Transverse colon (tissue), 4 donors: ENCODE results near the gene BTG3. TPM values are rescaled to one million over a fixed set of nuclear protein-coding genes. Genes with fewer than 3 reads are reported as not detected.

Source experiments
- DNase-seq: peaks from one replicate; pipeline ENCODE4 v3.0.0-alpha.2; 2019
- H3K27ac ChIP-seq, 4 donors: fragments of 200-600 bp; sonication (generic); 2 replicates each; pipeline ENCODE4 v1.5.1; 2016 to 2018; ENCODE audit warnings: inconsistent platforms in 4 of 4
- H3K27me3 ChIP-seq: fragments of 200-600 bp; sonication (generic); 2 replicates; pipeline ENCODE4 v1.5.1; 2017; ENCODE audit warnings: inconsistent platforms
- H3K36me3 ChIP-seq, 4 donors: fragments of 200-600 bp; sonication (generic); 2 replicates each; pipeline ENCODE4 v1.5.1; 2017 to 2019; ENCODE audit warnings: inconsistent platforms in 4 of 4
- H3K4me1 ChIP-seq, 4 donors: fragments of 200-600 bp; sonication (generic); 2 replicates each; pipeline ENCODE4 v1.5.1; 2017 to 2020; ENCODE audit warnings: inconsistent platforms in 4 of 4
- H3K4me3 ChIP-seq, 4 donors: fragments of 200-600 bp; sonication (generic); 1 replicate in 1 of 4; 2 replicates in 3 of 4; pipeline versions ENCODE4 v1.5.1 to v1.6.1; 2017 to 2019; ENCODE audit warnings: inconsistent platforms in 4 of 4
- H3K9me3 ChIP-seq, 2 donors: fragments of 200-600 bp; sonication (generic); 2 replicates each; pipeline ENCODE4 v1.5.1; 2017 to 2019; ENCODE audit warnings: inconsistent platforms in 2 of 2
- EP300 ChIP-seq: sonication (generic); formaldehyde crosslinking; IDR thresholded peaks from one replicate; pipeline ENCODE4 v1.6.1; 2017; ENCODE audit warnings: antibody characterized with exemption, low read depth
- POLR2A ChIP-seq: fragments of 450-650 bp; IDR thresholded peaks from one replicate; pipeline ENCODE4 v1.6.1; 2016; ENCODE audit warnings: antibody characterized with exemption, mild to moderate bottlenecking, moderate library complexity
- POLR2AphosphoS5 ChIP-seq, 3 donors: sonication (generic); formaldehyde crosslinking; IDR thresholded peaks; one replicate each; pipeline ENCODE4 v1.6.1; 2016; ENCODE audit warnings: antibody characterized with exemption in 3 of 3
- WGBS, 2 donors: methylation state at CpG; one replicate each; pipeline ENCODE4 v1.1.5; 2018; ENCODE audit warnings: low coverage in 1 of 2; 5-methylcytosine and 5-hydroxymethylcytosine counted together
- in situ Hi-C, 4 donors: fragments of 200-750 bp; cut with MboI; loops; one replicate each; pipeline versions ENCODE4 v1.15.0 to v1.15.1; 2017; ENCODE audit warnings: low sequenced_read_pairs in 3 of 4, low pct_ligation_motif_present in 1 of 4, low pct_unique_long_range_greater_than_20kb in 1 of 4
- intact Hi-C: fragments of 100-400 bp; cut with DNase I; formaldehyde crosslinking; loops from one replicate; pipeline ENCODE4 v1.15.1; 2023; ENCODE audit warnings: low total_unique reads
- total RNA-seq, 4 donors: library from RNA; depleted of rRNA; stranded (reverse); fragments of >200 nt; gene quantifications; one replicate each; pipeline ENCODE4 v1.1.0, GENCODE V29; 2016
- TF ChIP-seq, protein P1 (sequence below), 5 experiments: fragments of 200-600 bp in 3 of 5; fragments of 450-650 bp in 2 of 5; sonication (generic) in 3 of 5; IDR thresholded peaks; 1 replicate in 2 of 5; 2 replicates in 3 of 5; pipeline ENCODE4 v1.5.1; 2016 to 2017; ENCODE audit warnings: antibody characterized with exemption in 5 of 5, inconsistent platforms in 3 of 5, mild to moderate bottlenecking in 2 of 5, moderate library complexity in 1 of 5

Gene BTG3
- total RNA-seq, 4 donors from 2014 or later, result 26.9 to 152 (median 45.3) TPM

DNA sequence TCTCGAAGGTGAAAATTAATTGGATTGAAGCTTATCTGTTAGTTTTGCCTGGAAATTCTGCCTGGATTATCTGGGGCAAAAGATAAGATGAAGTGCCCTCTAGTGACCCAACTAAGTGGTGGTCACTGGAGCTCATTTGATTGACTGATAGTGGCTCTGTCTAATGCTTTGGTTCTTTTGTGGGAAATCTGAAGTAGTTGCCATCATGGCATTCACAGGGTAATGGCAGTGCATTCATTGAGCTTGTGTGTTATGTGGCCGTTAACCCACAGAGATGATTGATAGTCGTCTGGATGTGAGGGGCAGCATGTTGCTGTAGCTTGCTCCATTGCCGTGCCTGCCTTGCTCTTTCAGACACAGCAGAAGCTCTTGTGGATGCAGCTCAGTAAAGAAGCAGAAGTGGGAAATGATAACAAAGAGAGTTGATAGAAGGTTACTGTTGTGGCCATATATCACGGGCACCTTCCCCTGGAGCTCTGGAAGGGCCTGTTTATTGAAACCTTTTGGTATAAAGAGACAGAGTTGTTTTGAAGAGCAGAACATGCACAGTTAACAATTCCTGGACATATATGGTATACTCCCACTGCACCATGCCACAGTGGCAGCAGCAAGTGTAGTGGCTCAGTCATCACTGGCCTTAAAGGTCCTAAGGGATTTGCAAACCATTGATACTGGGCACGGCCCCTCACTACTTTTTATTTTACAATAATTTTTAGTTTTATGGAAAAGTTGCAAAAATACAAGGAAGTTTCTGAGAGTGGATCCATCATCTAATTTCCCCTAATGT, 57.8 kb downstream of the BTG3 start:
- intact Hi-C loops, result no loop called here

DNA sequence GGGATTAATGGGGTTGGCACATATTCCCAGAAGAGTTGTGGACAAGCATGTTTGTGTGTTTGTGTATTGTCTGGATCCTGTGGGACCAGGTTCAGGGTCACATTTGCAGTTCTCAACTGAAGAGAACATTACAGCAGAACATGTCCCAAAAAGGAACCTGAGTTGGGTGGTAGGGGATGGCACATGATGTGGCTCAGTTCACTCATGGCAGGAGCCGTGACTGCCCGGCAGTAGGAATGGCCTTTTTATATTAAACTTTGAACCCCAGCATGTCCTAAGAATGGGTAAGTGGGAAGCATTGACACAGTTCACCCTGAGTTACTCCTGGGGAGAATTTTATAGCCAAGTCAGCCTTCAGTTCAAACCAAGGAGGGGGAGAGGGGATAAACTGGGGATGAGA, 58.6 kb downstream of the BTG3 start:
- 80% methylated on average over 1 to 2 of the region's 2 CpGs for WGBS, 2 donors
- DNase-seq, result no peak
- no peak overlapping the region for H3K4me3 ChIP-seq
- no peaks in the 10 kb centered on the region for H3K27me3 ChIP-seq
- in situ Hi-C loops (loop anchor here in 1 of 4 donors (25.0 kb wide), 1 partner anchor 167 kb away; no protein-coding TSS in a partner anchor), intact Hi-C loops (no loop called here)
- H3K9me3 ChIP-seq, result no peaks in the 10 kb centered on the region
- peaks cover 0 to 5% (median 2%) of the 10 kb centered on the region in 4 donors for H3K4me1 ChIP-seq
- no peaks in the 10 kb centered on the region for H3K36me3 ChIP-seq
- H3K27ac ChIP-seq, result no peak overlapping the region
- TF ChIP-seq POLR2A (no peak), POLR2AphosphoS5 (IDR thresholded peaks at IDR 0.05) (no peak), EP300 (no peak)

More for the DNA sequence above, 57.8 kb downstream of the BTG3 start:
- in situ Hi-C loops, result loop anchor here in 1 of 4 donors (25.0 kb wide), 1 partner anchor 168 kb away; no protein-coding TSS in a partner anchor
- Histone ChIP-seq H3K36me3 (no peaks in the 10 kb centered on the region), H3K9me3 (no peaks in the 10 kb centered on the region), H3K4me3 (no peak overlapping the region), H3K4me1 (peaks cover 0 to 5% (median under 1%) of the 10 kb centered on the region in 4 donors), H3K27me3 (no peaks in the 10 kb centered on the region), H3K27ac (no peak overlapping the region)
- TF ChIP-seq EP300, result no peak
- no peak for TF ChIP-seq POLR2A
- TF ChIP-seq, protein P1, sequence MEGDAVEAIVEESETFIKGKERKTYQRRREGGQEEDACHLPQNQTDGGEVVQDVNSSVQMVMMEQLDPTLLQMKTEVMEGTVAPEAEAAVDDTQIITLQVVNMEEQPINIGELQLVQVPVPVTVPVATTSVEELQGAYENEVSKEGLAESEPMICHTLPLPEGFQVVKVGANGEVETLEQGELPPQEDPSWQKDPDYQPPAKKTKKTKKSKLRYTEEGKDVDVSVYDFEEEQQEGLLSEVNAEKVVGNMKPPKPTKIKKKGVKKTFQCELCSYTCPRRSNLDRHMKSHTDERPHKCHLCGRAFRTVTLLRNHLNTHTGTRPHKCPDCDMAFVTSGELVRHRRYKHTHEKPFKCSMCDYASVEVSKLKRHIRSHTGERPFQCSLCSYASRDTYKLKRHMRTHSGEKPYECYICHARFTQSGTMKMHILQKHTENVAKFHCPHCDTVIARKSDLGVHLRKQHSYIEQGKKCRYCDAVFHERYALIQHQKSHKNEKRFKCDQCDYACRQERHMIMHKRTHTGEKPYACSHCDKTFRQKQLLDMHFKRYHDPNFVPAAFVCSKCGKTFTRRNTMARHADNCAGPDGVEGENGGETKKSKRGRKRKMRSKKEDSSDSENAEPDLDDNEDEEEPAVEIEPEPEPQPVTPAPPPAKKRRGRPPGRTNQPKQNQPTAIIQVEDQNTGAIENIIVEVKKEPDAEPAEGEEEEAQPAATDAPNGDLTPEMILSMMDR (IDR thresholded peaks at IDR 0.05), result peak in 3 of 5 experiments; percentile 12 to 21 (median 15)
- TF ChIP-seq POLR2AphosphoS5 (IDR thresholded peaks at IDR 0.05), result no peak
- WGBS, 2 donors, result 50 to 61% methylated on average over 5 to 6 of the region's 6 CpGs
- DNase-seq, result no peak

DNA sequence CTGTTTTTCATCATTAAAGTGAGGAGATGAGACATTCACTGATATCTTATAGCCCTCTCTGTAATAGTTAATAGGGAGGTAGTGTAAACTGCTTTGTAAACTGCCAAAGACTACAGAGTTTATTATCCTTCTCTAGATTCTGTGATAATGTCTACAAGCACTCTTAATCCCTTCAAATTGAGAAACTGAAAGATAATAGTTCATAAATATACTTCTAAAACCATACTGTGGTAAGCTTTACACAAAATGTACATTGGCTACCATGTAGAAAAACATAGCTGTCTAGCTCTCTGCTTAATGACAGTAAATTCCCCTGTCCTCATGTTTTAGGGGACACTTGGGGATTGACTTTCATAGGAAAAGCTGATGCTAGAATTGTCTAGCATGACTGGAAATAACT, 60.3 kb downstream of the BTG3 start:
- H3K4me1 ChIP-seq, result peaks cover 0 to 5% (median 2%) of the 10 kb centered on the region in 4 donors
- H3K4me3 ChIP-seq, result no peak overlapping the region
- H3K36me3 ChIP-seq, result no peaks in the 10 kb centered on the region
- TF ChIP-seq POLR2A, result no peak
- TF ChIP-seq, protein P1 (IDR thresholded peaks at IDR 0.05), result no peak
- no peak for TF ChIP-seq POLR2AphosphoS5 (IDR thresholded peaks at IDR 0.05)
- TF ChIP-seq EP300, result no peak
- no peaks in the 10 kb centered on the region for H3K27me3 ChIP-seq
- no peaks in the 10 kb centered on the region for H3K9me3 ChIP-seq
- DNase-seq, result no peak
- in situ Hi-C loops, result loop anchor here in 1 of 4 donors (25.0 kb wide), 1 partner anchor 165 kb away; no protein-coding TSS in a partner anchor
- intact Hi-C loops, result no loop called here
- no peak overlapping the region for H3K27ac ChIP-seq

DNA sequence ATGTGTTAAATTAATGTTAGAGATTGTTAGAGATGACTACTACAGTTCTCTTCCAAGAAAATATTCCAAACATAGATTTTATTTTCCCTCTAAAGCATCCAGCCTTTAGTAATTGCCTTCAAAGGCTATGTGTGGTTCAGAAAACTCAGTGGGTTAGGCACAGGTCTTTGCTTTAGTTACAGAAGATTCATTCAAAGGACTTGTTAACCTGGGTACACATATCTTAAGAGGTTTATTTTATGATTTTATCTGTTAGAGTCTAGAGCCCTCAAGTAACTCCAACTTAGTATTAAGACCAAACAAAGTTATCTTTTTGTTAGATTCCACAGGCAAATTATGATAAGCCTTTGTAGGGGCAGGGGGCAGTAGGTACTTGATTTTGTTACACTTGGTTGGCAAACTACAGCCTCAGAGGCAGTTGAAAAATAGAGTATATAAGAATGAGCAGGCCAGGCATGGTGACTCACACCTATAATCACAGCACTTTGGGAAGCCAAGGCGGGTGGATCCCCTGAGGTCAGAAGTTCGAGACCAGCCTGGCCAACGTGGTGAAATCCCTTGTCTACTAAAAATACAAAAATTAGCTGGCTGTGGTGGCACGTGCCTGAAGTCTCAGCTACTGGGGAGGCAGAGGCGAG, 61.9 kb downstream of the BTG3 start:
- DNase-seq, result no peak
- no peaks in the 10 kb centered on the region for H3K36me3 ChIP-seq
- WGBS, 2 donors, result 59 to 67% methylated on average over 5 of the region's 5 CpGs
- no peak overlapping the region for H3K27ac ChIP-seq
- no peaks in the 10 kb centered on the region for H3K9me3 ChIP-seq
- no peaks in the 10 kb centered on the region for H3K27me3 ChIP-seq
- no peak for TF ChIP-seq POLR2AphosphoS5 (IDR thresholded peaks at IDR 0.05)
- TF ChIP-seq, protein P1 (IDR thresholded peaks at IDR 0.05), result no peak
- TF ChIP-seq EP300, result no peak
- TF ChIP-seq POLR2A, result no peak
- intact Hi-C loops, result no loop called here
- H3K4me3 ChIP-seq, result no peak overlapping the region
- H3K4me1 ChIP-seq, result peaks cover 0 to 5% (median 2%) of the 10 kb centered on the region in 4 donors
- in situ Hi-C loops, result loop anchor here in 1 of 4 donors (25.0 kb wide), 1 partner anchor 163 kb away; no protein-coding TSS in a partner anchor
